Measurements from ENCODE around the gene DLX6.
"Not testable (repeated sequence)": the region's sequence is repeated elsewhere in the genome, so short reads cannot be mapped to it uniquely, and the experiment has no call there.

DLX6 gene

GRCh38 chr7:97025983-97026714, 20.8 kb downstream of the DLX6 start:
- peak; percentile 32 for DNase-seq (ENCODE audit: low read depth)
- TF ChIP-seq CTCF (IDR thresholded peaks at IDR 0.05; ENCODE audit: low read length, missing control alignments), result no peak
- no peak overlapping the region for H3K4me3 ChIP-seq (replicated peaks; ENCODE audit: low read depth, low read length)

- H3K4me3 ChIP-seq (replicated peaks; ENCODE audit: low read depth, low read length), result peak overlapping the region; percentile 44
- no peak for DNase-seq (ENCODE audit: low read depth)
- no peak for TF ChIP-seq CTCF (IDR thresholded peaks at IDR 0.05; ENCODE audit: low read length, missing control alignments)
Observed at GRCh38 chr7:97026715-97027426, 21.5 kb downstream of the DLX6 start.

- peak; percentile 94 for TF ChIP-seq CTCF (IDR thresholded peaks at IDR 0.05; ENCODE audit: low read length, missing control alignments)
- H3K4me3 ChIP-seq (replicated peaks; ENCODE audit: low read depth, low read length), result peak overlapping the region; percentile 44
- peak; percentile 89 for DNase-seq (ENCODE audit: low read depth)
Observed at GRCh38 chr7:97027427-97028234, 22.3 kb downstream of the DLX6 start.

GRCh38 chr7:97034213-97034852, 29.0 kb downstream of the DLX6 start:
- not testable (repeated sequence) for H3K4me3 ChIP-seq (replicated peaks; ENCODE audit: low read depth, low read length); DNase-seq (ENCODE audit: low read depth)

GRCh38 chr7:97039374-97040065, 34.2 kb downstream of the DLX6 start:
- TF ChIP-seq CTCF (IDR thresholded peaks at IDR 0.05; ENCODE audit: low read length, missing control alignments), result no peak
- DNase-seq (ENCODE audit: low read depth), result no peak
- no peak overlapping the region for H3K4me3 ChIP-seq (replicated peaks; ENCODE audit: low read depth, low read length)

- DNase-seq (ENCODE audit: low read depth), result no peak
- no peak for TF ChIP-seq CTCF (IDR thresholded peaks at IDR 0.05; ENCODE audit: low read length, missing control alignments)
- no peak overlapping the region for H3K4me3 ChIP-seq (replicated peaks; ENCODE audit: low read depth, low read length)
Observed at GRCh38 chr7:97043281-97043680, 37.9 kb downstream of the DLX6 start.
